IPS DF 4.7 (cell line): ENCODE results near the gene CRIP1.

Experiments used
- DNase-seq: peaks from one replicate; pipeline ENCODE4 v3.0.0-alpha.2; 2013; ENCODE audit warnings: low spot score; ENCODE audit errors: extremely low read depth

Gene CRIP1

DNA sequence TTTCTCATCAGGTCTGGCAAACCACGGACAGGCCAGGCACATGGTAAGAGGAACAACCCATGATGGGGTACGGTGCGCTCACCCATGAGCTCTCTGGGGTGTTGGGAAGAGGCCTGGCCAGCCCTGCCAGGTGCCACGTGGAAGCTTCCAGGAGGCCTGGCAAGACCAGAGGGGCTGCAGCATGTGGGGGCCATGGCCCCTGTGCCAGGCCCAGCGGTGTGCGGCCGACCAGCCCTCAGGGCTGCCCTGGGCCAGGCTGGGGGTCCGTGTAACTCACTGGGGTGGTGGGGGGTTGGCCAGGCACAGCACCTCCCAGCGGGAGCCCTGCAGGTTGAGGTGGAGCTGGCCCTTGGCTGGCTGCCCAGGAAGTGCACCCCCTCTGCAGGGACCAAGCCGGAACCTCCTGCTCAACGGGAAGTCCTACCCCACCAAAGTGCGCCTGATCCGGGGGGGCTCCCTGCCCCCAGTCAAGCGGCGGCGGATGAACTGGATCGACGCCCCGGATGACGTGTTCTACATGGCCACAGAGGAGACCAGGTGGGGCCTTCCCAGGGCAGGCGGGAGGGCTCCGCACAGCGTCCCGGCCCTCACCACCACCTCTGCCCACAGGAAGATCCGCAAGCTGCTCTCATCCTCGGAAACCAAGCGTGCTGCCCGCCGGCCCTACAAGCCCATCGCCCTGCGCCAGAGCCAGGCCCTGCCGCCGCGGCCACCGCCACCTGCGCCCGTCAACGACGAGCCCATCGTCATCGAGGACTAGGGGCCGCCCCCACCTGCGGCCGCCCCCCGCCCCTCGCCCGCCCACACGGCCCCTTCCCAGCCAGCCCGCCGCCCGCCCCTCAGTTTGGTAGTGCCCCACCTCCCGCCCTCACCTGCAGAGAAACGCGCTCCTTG is 17.0 kb upstream of the CRIP1 start:
- DNase-seq: no peak

DNA sequence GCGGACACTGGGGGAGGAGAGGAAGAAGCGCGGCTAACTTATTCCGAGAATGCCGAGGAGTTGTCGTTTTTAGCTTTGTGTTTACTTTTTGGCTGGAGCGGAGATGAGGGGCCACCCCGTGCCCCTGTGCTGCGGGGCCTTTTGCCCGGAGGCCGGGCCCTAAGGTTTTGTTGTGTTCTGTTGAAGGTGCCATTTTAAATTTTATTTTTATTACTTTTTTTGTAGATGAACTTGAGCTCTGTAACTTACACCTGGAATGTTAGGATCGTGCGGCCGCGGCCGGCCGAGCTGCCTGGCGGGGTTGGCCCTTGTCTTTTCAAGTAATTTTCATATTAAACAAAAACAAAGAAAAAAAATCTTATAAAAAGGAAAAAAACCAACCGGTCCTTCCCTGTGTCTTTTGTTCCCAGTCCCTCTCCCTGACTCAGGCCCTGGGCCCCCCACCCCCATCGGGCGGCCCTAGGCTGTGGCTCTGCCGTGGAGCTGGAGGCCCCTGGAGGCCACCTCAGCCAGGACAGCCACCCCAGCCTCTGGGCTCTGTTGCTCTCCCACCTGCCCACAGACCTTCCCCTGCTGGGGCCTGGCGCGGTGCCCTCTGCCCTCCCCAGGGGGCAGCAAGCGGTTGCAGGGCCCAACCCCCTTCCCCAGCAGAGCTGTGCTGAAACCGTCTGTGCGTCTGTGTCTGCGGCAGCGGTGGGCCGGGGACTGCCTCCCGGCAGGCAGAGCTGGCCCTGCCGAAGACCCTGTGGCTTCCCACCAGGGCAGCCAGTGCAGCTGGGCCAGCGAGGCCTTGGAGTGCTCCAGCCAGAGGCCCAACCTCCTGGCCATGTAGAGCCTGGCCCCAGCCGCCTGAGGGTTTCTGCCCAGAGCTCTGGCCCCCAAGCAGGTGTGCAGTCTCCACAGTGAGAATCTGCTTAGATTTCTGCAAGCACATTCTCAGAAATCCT is 16.1 kb upstream of the CRIP1 start:
- no peak for DNase-seq

DNA sequence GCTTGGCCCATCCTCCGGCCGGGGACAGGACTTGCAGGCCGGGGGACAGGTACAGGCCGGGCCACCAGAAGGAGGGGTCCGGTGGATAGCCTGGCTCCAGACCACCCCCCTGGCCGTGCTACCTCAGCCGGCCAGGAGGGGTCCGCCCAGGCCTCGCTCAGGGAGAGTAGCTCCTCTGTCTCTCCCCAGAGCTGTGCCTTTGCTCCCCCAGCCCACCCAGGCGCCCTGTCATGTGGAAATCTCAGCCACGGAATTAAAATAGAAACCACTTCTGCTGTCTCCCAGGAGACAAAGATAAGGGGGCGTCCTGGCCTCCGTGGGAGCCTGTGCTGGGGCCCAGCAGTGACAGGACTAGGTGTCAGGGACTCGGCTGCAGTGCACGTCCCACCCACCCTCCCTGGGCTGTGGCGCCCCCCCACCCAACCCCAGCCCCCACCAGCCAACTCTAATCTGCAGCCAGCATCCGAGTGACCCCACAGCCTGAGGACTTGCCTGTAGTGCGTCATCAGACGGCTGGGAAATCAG is 15.3 kb upstream of the CRIP1 start:
- no peak for DNase-seq

- no peak for DNase-seq
Observed at GRCh38 chr14:105471823-105472485, 14.7 kb upstream of the CRIP1 start.

DNA sequence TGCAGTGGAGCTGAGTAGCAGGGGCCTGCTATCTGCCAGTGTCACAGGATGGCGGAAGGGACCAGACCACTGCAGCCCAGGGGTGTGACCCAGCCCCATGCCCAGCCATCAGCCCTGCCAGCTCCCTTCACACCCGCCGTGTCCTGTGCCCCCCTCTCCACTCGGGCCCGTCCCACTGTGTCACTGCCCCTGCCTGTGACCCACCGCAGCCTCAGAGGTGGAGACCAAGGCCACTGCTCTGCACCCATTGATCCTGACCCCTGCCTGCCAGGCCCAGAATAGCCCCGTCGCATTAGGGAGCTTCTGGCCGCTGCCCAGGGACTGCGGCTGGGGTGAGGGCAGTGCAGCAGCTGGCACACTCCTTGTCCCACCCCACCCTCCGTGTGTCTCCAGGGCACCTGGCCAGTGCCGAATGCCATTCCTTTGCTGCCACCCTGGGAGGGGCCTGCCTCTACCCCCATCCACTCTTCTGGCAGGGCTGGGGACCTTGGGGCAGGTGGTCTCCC is 14.1 kb upstream of the CRIP1 start:
- DNase-seq: no peak

GRCh38 chr14:105473033-105473676 is 13.5 kb upstream of the CRIP1 start:
- DNase-seq: no peak

- peak; percentile 60 for DNase-seq
Observed at GRCh38 chr14:105473677-105474482, 12.8 kb upstream of the CRIP1 start.

GRCh38 chr14:105474483-105475268 is 12.0 kb upstream of the CRIP1 start, which contains the start of gene CRIP2:
CRIP2 (plus strand) TSS chr14:105474821; CDS start chr14:105474863, 42 bp downstream.
- DNase-seq: no peak

DNA sequence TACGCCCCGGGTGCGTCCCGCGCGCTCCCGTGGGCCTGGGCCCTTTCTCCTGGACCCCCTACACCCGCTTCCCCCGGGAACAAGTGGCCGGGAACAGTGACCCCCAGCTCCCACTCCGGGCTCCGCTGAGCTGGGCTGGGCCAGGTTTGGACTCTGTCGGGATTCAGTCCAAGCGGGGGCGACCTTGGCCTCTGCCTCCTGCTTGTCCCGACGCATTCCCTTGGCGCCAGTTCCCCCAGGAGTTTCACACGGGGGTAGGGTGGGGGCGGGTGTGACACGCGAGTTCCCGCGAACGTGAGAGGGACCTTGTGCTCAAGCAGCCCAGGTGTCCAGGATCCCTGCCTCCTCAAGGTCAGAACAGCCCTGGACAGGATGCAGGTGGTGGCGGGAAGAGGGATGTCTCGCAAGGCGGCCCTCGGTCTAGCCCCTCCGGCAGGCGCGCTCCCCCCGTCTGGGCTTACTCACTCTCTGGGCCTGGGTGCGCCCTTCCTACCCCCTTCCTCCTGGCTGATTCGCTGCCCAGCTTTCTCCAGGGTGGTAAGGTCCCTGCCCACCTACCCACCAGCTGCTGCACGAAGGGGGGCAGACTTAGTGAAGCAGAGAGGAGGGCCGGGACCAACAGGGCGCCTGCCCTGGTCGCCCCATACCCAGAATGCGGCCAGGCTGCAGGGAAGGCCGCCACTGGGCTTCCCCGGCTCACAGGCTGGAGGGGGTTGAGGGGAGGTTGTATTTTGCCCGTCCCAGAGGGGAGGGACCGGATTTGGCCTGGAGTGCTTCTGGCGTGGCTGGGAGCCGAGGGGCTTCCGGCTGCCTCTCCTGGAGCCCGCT is 11.2 kb upstream of the CRIP1 start:
- no peak for DNase-seq

DNA sequence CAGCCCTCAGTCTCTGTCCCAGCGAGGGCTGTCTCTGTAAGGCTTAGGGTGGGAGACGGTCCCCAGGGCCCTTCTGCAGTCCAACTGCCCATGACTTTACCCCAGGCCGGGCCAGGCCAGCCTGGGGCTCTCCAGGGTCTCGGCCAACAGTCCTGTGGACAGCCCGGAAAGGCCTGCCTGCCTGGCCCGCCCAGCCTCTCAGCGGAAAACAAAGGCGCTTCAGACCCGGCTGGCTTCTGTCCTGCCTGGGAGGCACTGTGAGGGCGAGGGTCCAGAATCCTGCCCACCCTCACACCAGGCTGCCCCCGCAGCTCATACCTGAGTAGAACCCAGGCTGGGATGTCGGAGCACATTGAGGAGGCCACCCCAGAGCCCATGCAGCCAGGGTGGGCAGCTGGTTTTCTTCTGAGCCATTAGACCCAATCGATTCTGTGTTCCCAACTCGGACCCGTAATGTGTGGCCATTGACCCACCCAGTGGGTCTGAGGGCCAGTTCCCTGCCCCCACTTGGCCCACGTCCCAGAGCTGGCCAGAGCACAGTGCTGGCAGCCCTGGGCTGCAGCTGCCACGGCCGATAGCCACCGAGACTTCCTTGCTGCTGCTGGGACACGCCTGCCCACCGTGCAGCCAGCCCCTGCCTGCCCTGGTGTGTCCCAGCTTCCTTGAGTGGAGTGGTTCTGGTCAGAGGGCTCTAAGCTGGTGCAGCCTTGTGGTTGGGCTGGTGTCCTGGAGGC is 10.4 kb upstream of the CRIP1 start:
- DNase-seq: no peak

DNA sequence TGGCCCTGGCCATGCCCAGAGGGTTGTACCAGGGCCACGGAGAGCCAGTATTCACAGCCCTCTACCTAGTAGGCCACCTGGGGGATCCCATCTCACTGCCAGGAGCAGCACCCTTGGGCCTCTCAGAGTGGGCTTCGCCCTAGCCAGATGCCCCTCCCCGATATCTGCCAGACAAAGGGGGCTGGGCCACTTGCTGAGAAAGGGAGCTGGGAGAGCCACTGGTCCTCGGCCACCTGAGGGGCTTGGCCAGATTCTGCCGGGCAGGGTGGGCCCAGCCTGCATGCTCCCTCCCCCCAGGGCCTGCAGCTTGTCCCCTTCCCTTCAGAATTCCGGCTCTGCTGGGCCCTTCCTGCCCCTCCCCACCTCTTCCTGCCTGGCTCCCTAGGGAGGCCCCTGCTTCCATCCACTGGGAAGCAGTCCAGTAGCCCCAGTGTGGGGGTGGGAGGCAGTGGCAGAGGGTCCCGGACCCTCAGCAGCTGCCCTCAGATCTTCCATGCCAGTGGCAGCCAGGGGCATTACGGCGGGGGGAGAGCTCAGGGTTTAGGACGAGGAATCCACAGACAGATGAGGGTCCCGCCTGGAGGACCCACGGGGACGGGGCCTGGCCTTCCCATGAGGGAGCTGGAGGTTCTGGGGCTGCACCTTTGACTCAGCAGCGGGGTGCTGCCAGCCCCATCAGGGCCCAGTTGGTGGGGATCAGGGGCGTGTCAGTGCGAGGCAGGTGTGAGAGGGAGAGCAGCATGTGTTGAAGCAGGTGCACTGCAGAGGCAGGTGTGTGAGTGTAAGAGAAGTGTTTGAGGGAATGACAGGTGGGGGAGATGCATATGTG is 9.6 kb upstream of the CRIP1 start:
- no peak for DNase-seq

- DNase-seq: no peak
Observed at GRCh38 chr14:105477660-105478397, 8.9 kb upstream of the CRIP1 start.

DNA sequence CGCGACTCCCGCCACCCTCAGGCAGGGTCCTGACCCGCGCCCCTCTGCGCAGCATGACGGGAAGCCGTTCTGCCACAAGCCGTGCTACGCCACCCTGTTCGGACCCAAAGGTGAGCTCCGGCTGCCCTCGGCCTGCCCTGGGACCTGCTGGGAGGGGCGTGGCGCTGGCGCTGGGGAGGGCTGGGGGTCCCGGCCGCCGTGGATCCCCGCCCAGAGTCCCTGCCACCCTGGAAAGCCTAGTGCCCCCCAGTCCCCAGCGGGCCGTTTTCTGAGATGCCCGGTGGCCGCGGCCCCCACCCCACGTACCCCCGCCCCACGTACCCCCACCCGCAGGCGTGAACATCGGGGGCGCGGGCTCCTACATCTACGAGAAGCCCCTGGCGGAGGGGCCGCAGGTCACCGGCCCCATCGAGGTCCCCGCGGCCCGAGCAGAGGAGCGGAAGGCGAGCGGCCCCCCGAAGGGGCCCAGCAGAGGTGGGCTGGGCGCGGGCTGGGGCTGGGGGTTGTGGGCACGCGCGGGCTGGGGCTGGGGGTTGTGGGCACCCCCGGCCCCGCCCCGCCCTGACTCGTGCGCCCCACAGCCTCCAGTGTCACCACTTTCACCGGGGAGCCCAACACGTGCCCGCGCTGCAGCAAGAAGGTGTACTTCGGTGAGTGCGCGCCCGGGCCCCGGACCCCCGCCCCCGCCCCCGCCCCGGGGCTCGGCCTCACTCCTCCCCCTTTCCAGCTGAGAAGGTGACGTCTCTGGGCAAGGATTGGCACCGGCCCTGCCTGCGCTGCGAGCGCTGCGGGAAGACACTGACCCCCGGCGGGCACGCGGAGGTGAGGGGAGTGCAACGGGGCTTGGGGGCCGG is 8.1 kb upstream of the CRIP1 start:
- no peak for DNase-seq

- no peak for DNase-seq
Observed at GRCh38 chr14:105479431-105480158, 7.1 kb upstream of the CRIP1 start.
